ENCODE results near the gene ZNF438.

ZNF438 gene

GRCh38 chr10:30840395-30841050 is 191.1 kb downstream of the ZNF438 start:
- DNase-seq: no peak

- no peak for DNase-seq
Measured at GRCh38 chr10:30839652-30840051, 192.0 kb downstream of the ZNF438 start.

- no peak for DNase-seq
Measured at GRCh38 chr10:30836406-30836805, 195.3 kb downstream of the ZNF438 start.

- DNase-seq: no peak
Measured at GRCh38 chr10:30835146-30835545, 196.5 kb downstream of the ZNF438 start.

GRCh38 chr10:30834651-30835050 is 197.0 kb downstream of the ZNF438 start:
- DNase-seq: no peak

- DNase-seq: no peak
Measured at GRCh38 chr10:30834153-30834552, 197.5 kb downstream of the ZNF438 start.

- DNase-seq: no peak
Measured at GRCh38 chr10:30833628-30833970, 198.1 kb downstream of the ZNF438 start.

GRCh38 chr10:30832749-30833627 is 198.7 kb downstream of the ZNF438 start:
- no peak for DNase-seq

- DNase-seq: no peak
Measured at GRCh38 chr10:30832001-30832748, 199.5 kb downstream of the ZNF438 start.

GRCh38 chr10:30831426-30831825 is 200.2 kb downstream of the ZNF438 start:
- no peak for DNase-seq

GRCh38 chr10:30830315-30831230 is 201.1 kb downstream of the ZNF438 start:
- DNase-seq: no peak

GRCh38 chr10:30829901-30830300 is 201.8 kb downstream of the ZNF438 start:
- DNase-seq: no peak

- no peak for DNase-seq
Measured at GRCh38 chr10:30828680-30829079, 203.0 kb downstream of the ZNF438 start.

- DNase-seq: no peak
Measured at GRCh38 chr10:30828164-30828563, 203.5 kb downstream of the ZNF438 start.

GRCh38 chr10:30827531-30828120 is 204.0 kb downstream of the ZNF438 start:
- no peak for DNase-seq

- no peak for DNase-seq
Measured at GRCh38 chr10:30826679-30827078, 205.0 kb downstream of the ZNF438 start.

GRCh38 chr10:30825495-30825894 is 206.2 kb downstream of the ZNF438 start:
- no peak for DNase-seq

GRCh38 chr10:30825022-30825421 is 206.6 kb downstream of the ZNF438 start:
- DNase-seq: no peak

- no peak for DNase-seq
Measured at GRCh38 chr10:30823651-30824050, 208.0 kb downstream of the ZNF438 start.

- no peak for DNase-seq
Measured at GRCh38 chr10:30822693-30823465, 208.8 kb downstream of the ZNF438 start.

GRCh38 chr10:30821994-30822692 is 209.5 kb downstream of the ZNF438 start:
- DNase-seq: no peak
